ENCODE data around the gene SEMA3G.

Gene SEMA3G

DNA sequence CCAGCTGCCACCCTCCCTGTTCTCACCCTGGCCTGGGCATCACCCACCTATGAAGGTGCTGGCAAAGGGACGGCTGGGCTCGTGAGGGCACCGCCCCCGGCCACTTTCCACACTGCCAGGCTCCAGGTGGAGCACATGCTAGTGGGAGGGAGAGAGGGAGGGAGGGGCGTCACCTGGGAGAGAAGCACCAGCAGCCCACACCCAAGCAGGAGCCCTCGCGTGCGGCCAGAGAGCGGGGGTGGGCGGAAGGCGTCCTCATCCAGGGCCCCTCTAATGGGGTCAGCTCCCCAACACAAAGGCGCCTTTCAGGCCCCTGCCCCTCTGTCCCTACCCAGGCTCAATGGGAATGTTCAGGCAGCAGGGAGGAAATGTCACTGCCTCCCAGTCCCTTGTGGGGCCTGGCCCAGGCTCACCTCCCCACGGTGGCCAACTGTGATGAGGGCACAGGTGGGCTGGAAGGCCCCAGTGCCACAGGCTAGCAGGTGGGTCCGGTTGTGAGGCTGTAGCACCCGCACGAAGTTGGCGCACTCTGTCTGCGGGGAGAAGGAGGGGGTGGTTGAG lies 3.1 kb downstream of the SEMA3G start:
- TF ChIP-seq CTCF (IDR thresholded peaks at IDR 0.05) = no peak
- Mint-ChIP-seq H3K27me3 (ENCODE audit: low read depth, poor library complexity) (peaks cover 3% of the 10 kb centered on the region), H3K4me3 (no peak overlapping the region), H3K27ac (no peak overlapping the region), H3K9me3 (no peaks in the 10 kb centered on the region), H3K36me3 (ENCODE audit: low read depth) (no peaks in the 10 kb centered on the region), H3K4me1 (peaks cover 45% of the 10 kb centered on the region)
- DNase-seq = no peak

DNA sequence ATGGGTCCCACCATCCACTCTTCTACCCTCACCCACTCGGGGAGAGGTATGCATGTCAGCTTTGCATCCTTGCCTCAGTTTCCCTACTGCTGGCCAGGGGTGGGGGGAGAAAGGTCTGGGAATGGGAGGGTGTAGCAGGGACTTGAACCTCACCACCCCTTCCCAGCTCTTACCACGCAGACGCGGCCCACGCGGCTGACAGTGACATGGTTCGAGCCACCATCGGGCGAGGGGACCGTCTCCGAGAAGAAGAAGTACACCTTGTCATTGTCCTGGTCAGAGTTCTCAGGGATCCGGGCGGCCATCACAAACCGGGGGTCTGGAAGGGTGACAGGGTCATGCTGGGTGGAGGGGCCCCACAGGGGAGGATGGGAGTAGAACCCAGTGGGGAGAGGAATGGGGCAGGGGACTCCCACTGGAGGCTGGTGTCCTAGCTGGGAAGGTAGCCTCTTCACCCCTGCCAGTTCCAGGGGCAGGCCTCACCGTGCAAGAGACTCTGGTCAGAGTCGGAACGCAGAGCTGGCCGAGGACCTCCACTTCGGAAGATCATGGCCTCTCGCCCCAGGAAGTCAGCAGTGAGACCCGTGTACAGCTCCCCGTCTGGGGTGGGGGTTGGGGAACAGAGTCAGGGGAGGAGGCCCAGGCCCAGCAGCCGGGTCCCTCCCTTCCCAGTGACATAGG lies 3.7 kb downstream of the SEMA3G start:
- DNase-seq = no peak
- peaks cover 3% of the 10 kb centered on the region for H3K27me3 Mint-ChIP-seq (ENCODE audit: low read depth, poor library complexity)
- H3K4me1 Mint-ChIP-seq = peaks cover 48% of the 10 kb centered on the region
- no peak overlapping the region for H3K27ac Mint-ChIP-seq
- no peaks in the 10 kb centered on the region for H3K36me3 Mint-ChIP-seq (ENCODE audit: low read depth)
- H3K4me3 Mint-ChIP-seq = no peak overlapping the region
- no peaks in the 10 kb centered on the region for H3K9me3 Mint-ChIP-seq
- no peak for TF ChIP-seq CTCF (IDR thresholded peaks at IDR 0.05)

- H3K4me3 Mint-ChIP-seq = no peak overlapping the region
- no peaks in the 10 kb centered on the region for H3K36me3 Mint-ChIP-seq (ENCODE audit: low read depth)
- no peak for DNase-seq
- peaks cover 3% of the 10 kb centered on the region for H3K27me3 Mint-ChIP-seq (ENCODE audit: low read depth, poor library complexity)
- no peaks in the 10 kb centered on the region for H3K9me3 Mint-ChIP-seq
- no peak for TF ChIP-seq CTCF (IDR thresholded peaks at IDR 0.05)
- H3K4me1 Mint-ChIP-seq = peaks cover 54% of the 10 kb centered on the region
- H3K27ac Mint-ChIP-seq = no peak overlapping the region
Observed at GRCh38 chr3:52440671-52441070, 4.2 kb downstream of the SEMA3G start.

GRCh38 chr3:52440249-52440551 lies 4.7 kb downstream of the SEMA3G start:
- H3K27me3 Mint-ChIP-seq (ENCODE audit: low read depth, poor library complexity) = no peaks in the 10 kb centered on the region
- TF ChIP-seq CTCF (IDR thresholded peaks at IDR 0.05) = no peak
- H3K36me3 Mint-ChIP-seq (ENCODE audit: low read depth) = no peaks in the 10 kb centered on the region
- no peak for DNase-seq
- peak overlapping the region; percentile 68 for H3K27ac Mint-ChIP-seq
- no peaks in the 10 kb centered on the region for H3K9me3 Mint-ChIP-seq
- no peak overlapping the region for H3K4me3 Mint-ChIP-seq
- peaks cover 54% of the 10 kb centered on the region for H3K4me1 Mint-ChIP-seq

GRCh38 chr3:52439426-52440248 lies 5.3 kb downstream of the SEMA3G start:
- H3K27ac Mint-ChIP-seq = no peak overlapping the region
- DNase-seq = no peak
- H3K27me3 Mint-ChIP-seq (ENCODE audit: low read depth, poor library complexity) = no peaks in the 10 kb centered on the region
- H3K9me3 Mint-ChIP-seq = no peaks in the 10 kb centered on the region
- H3K4me3 Mint-ChIP-seq = no peak overlapping the region
- peaks cover 59% of the 10 kb centered on the region for H3K4me1 Mint-ChIP-seq
- no peak for TF ChIP-seq CTCF (IDR thresholded peaks at IDR 0.05)
- H3K36me3 Mint-ChIP-seq (ENCODE audit: low read depth) = no peaks in the 10 kb centered on the region
